GM10266 (cell line): ENCODE results near the gene SAYSD1.

Source experiments
- DNase-seq: peaks from one replicate; pipeline ENCODE4 v3.0.0; 2012; ENCODE audit errors: extremely low spot score
- TF ChIP-seq, protein P1 (sequence below): IDR thresholded peaks from 2 replicates; pipeline ENCODE4 v1.5.1; 2012; ENCODE audit warnings: mild to moderate bottlenecking, low read depth; ENCODE audit not compliant: control insufficient read depth, insufficient read depth; ENCODE audit errors: missing control alignments

The SAYSD1 gene, protein sequence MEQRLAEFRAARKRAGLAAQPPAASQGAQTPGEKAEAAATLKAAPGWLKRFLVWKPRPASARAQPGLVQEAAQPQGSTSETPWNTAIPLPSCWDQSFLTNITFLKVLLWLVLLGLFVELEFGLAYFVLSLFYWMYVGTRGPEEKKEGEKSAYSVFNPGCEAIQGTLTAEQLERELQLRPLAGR

DNA sequence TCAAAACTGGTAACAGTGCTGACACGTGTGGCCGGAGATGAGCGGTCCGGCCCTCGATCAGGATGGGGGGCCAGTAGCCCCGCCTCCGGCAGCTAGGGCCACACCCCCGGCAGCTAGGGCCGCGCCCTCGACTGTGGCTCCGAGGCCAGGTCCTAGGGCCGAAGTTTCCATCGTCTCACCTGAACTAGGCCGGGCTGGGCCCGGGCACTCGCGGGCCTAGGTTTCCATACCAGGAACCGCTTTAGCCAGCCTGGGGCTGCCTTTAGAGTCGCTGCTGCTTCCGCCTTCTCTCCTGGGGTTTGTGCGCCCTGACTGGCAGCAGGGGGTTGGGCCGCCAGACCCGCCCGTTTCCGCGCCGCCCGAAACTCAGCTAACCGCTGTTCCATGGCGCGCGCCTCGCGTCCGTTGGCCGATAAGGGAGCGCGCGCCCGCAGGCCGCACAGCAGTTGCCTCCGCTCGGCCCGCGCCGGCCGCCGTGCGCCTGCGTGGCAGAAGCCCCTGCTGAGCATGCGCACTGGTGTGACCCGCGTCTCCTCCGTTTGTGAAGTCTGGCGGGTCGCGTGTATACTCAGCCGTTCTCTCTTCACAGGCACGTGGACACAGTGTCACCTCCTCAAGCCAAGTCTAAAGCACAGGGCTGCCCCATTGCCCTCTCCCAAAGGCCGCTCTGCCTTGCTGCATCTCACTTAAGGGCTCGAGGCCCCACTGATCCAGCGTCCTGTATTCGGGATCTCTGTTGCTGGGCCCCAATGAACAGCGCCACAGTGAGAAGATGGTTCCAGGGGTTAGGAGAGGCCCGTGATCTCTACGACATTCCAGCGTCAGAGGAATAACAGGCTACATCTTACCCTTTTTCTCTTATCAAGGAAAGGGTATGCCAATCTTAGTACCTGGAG lies at the start of gene SAYSD1:
Gene SAYSD1 (minus strand): TSS at position 483 of the 896 bp plus-strand sequence. CDS start 97 bp downstream, at position 386.
- peak; percentile 90 for DNase-seq
- TF ChIP-seq, protein P1, sequence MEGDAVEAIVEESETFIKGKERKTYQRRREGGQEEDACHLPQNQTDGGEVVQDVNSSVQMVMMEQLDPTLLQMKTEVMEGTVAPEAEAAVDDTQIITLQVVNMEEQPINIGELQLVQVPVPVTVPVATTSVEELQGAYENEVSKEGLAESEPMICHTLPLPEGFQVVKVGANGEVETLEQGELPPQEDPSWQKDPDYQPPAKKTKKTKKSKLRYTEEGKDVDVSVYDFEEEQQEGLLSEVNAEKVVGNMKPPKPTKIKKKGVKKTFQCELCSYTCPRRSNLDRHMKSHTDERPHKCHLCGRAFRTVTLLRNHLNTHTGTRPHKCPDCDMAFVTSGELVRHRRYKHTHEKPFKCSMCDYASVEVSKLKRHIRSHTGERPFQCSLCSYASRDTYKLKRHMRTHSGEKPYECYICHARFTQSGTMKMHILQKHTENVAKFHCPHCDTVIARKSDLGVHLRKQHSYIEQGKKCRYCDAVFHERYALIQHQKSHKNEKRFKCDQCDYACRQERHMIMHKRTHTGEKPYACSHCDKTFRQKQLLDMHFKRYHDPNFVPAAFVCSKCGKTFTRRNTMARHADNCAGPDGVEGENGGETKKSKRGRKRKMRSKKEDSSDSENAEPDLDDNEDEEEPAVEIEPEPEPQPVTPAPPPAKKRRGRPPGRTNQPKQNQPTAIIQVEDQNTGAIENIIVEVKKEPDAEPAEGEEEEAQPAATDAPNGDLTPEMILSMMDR = no peak

DNA sequence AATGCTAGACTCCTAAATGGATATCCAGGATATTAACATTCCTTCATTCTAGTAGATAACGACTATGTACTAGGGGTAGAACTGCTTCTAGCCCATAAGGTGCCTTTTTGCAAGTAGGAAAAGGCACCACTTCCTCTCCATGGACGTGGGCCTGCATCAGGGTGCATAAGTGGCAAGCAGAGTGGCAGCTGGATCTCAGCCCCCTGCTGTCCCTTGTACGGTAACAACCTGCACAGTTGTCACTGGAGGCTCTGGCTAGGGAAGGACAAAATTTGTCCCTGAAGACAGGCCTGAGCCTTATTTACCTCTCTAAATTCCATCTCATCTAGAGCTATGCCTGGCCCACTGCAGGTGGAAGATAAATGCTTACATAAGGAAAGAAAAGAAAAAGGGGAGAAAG lies 42.5 kb upstream of the SAYSD1 start:
- DNase-seq = no peak
- TF ChIP-seq, protein P1 = no peak

DNA sequence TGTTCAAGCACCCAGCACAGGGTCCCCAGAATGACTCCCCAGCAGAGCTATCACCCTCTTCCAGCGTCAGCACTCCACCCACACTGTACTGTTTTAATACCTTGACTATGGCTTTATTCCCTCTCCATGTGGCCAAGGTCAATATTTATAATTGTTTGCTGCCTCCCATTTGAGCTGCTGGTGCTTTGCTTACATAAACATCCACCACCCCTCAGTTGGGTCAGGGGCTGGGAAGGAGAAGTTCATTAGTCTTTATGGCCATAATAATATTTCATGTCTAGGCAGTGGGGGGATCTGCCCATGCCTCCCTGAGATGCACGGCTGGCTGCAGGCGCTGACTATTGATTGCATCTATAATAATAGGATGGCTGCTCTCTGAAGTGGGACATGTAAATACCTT lies 41.8 kb upstream of the SAYSD1 start:
- DNase-seq = no peak
- TF ChIP-seq, protein P1 = no peak

DNA sequence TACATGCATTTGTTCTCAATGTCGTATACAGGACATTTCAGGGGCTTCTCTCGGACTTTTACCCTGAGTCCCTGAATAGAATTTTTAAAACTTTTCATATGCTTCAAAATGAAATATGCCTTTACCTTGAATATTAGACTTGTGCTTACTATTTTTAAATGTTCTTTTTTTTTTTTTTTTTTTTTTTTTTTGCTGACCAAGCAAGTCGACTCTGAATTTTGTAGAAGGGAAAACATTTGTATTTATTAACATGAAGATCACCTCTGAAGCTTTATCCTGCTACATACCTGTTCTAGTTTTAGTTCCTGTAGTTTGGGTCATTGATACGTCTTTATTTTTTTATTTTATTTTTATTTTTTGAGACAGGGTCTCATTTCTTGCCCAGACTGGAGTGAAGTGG lies 39.7 kb upstream of the SAYSD1 start:
- no peak for DNase-seq
- TF ChIP-seq, protein P1 = no peak

DNA sequence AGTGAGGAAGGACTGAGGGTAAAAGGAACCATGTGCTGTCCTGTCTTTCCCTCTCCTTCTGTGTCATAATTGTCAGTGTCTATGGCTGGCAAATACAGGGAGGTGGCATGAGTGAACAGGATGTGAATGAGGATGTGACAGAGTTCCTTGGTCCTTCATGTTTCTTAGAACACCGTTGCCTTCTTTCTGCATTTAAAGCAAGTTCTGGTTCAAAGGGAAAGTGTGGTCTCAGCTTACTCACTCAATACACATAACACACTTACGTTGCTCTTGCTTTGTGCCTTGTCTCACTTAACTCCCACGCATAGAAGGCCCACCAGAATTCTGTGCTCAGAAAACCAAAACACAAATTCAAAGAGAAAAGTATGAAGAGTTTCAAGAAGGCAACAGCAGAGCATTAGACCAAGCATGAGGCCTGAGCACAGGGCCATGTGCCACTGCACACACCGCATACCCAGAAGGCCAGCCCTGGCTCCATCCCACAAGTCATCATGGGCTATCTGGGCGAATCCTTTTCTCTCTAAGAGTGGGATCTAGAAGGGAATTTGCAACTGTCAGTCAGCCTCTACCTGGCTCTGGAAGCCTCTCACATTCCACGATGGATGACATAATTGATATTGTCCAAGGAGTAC lies 38.9 kb upstream of the SAYSD1 start:
- TF ChIP-seq, protein P1 = no peak

DNA sequence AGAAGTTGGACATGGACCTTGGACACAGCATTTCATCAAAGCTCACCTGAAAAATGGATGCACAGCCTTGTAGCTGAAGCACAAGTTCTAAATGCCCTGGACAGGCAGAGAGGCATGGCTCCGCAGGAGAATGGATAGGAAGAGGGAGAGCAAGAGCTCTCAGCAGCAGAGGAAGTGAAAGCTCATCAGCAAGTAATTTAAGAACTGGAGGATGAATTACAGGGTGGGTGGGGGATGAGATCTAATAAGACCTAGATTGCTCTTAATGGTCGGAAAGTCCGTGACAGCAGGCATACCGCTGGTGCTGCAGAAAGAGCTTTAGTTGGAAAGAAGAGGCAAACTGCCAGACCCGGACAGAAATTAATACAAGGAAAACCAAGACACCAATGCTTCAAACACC lies 37.3 kb upstream of the SAYSD1 start:
- TF ChIP-seq, protein P1 = no peak
- DNase-seq = no peak

More for the DNA sequence above, 38.9 kb upstream of the SAYSD1 start:
- DNase-seq = no peak
